B cell (primary cell): ENCODE results near the gene SSR2. TPM values are rescaled to one million over a fixed set of nuclear protein-coding genes. Genes with fewer than 3 reads are reported as not detected.

Experiments
- ATAC-seq: fragments of 200-7000 bp; cut with Tn5 transposase; one replicate; pipeline ENCODE4 v1.10.0; 2021; ENCODE audit warnings: low read depth, mild to moderate bottlenecking, moderate number of reproducible peaks, moderate library complexity
- CTCF ChIA-PET: fragments of 350-600 bp; sonication (Branson Sonifier 250); formaldehyde crosslinking; loops from one replicate; lab custom pipeline; 2021; ENCODE audit warnings: antibody characterized with exemption, inconsistent platforms; lab: Charles Lee
- POLR2A ChIA-PET: fragments of 350-600 bp; sonication (Branson Sonifier 250); formaldehyde crosslinking; loops from one replicate; lab custom pipeline; 2021; ENCODE audit warnings: antibody characterized with exemption; lab: Charles Lee
- DNase-seq: peaks from one replicate; pipeline ENCODE4 v3.0.0; 2013
- H2AFZ ChIP-seq: 2 replicates; pipeline ENCODE4 v1.6.1; 2012; ENCODE audit warnings: mild to moderate bottlenecking, low read depth, low read length; ENCODE audit not compliant: insufficient read depth, poor library complexity, severe bottlenecking
- H3K27ac ChIP-seq, 2 donors: 1 replicate in 1 of 2; 2 replicates in 1 of 2; pipeline ENCODE4 v1.5.1; 2012 to 2013; ENCODE audit warnings: low read length in 2 of 2, mild to moderate bottlenecking in 2 of 2, moderate library complexity in 1 of 2
- H3K27me3 ChIP-seq, 4 experiments: fragments of 200-600 bp in 1 of 4; sonication (generic) in 1 of 4; replicated peaks in 1 of 4; 1 replicate in 2 of 4; 2 replicates in 2 of 4; pipeline versions ENCODE4 v1.6.1 to v1.7.0; 2013 to 2016; ENCODE audit warnings: low read length in 3 of 4, mild to moderate bottlenecking in 2 of 4, mixed read lengths in 1 of 4, moderate library complexity in 1 of 4; ENCODE audit not compliant: insufficient read depth in 4 of 4, control insufficient read depth in 3 of 4; ENCODE audit errors: control extremely low read depth in 1 of 4
- H3K36me3 ChIP-seq, 2 experiments: replicated peaks in 1 of 2; 1 replicate in 1 of 2; 2 replicates in 1 of 2; pipeline versions ENCODE4 v1.6.1 to v1.7.1; 2013; ENCODE audit warnings: low read length in 1 of 2; ENCODE audit not compliant: insufficient read depth in 2 of 2, control insufficient read depth in 1 of 2; ENCODE audit errors: control extremely low read depth in 1 of 2, extremely low read depth in 1 of 2
- H3K4me1 ChIP-seq, 2 donors: fragments of 200-600 bp in 1 of 2; sonication (generic) in 1 of 2; 1 replicate in 1 of 2; 2 replicates in 1 of 2; pipeline versions ENCODE4 v1.5.1 to v1.6.1; 2013 to 2017; ENCODE audit warnings: low read length in 2 of 2; ENCODE audit not compliant: control insufficient read depth in 2 of 2, insufficient read depth in 2 of 2
- H3K4me2 ChIP-seq: replicated peaks from 2 replicates; pipeline ENCODE3; 2012; ENCODE audit warnings: mild to moderate bottlenecking, low read depth, low read length; ENCODE audit not compliant: poor library complexity, severe bottlenecking
- H3K4me3 ChIP-seq, 5 experiments: fragments of 200-600 bp in 1 of 5; sonication (generic) in 1 of 5; 1 replicate in 3 of 5; 2 replicates in 2 of 5; pipeline versions ENCODE4 v1.5.1 to v1.7.0; 2011 to 2016; ENCODE audit warnings: low read length in 4 of 5, mild to moderate bottlenecking in 4 of 5, low read depth in 2 of 5, control low read depth in 1 of 5, moderate library complexity in 1 of 5; ENCODE audit not compliant: insufficient read depth in 1 of 5; ENCODE audit errors: control extremely low read depth in 1 of 5, extremely low read depth in 1 of 5
- H3K79me2 ChIP-seq: fragments of 200-600 bp; sonication (generic); one replicate; pipeline ENCODE4 v1.6.0; 2016; ENCODE audit warnings: low read length; ENCODE audit not compliant: control insufficient read depth, insufficient read depth
- H3K9ac ChIP-seq: fragments of 200-600 bp; sonication (generic); 2 replicates; pipeline ENCODE4 v1.6.1; 2017; ENCODE audit warnings: mild to moderate bottlenecking, low read length, moderate library complexity
- H3K9me3 ChIP-seq, 3 donors: one replicate each; pipeline versions ENCODE4 v1.6.1 to v1.7.1; 2013; ENCODE audit warnings: low read length in 2 of 3; ENCODE audit not compliant: control insufficient read depth in 2 of 3, insufficient read depth in 1 of 3; ENCODE audit errors: control extremely low read depth in 1 of 3
- H4K20me1 ChIP-seq: 2 replicates; pipeline ENCODE4 v1.6.0; 2012; ENCODE audit warnings: mild to moderate bottlenecking, low read length; ENCODE audit not compliant: insufficient read depth, control insufficient read depth, poor library complexity, severe bottlenecking
- H3K27ac Mint-ChIP-seq: one replicate; pipeline ENCODE4 v1.8.0; 2021; ENCODE audit warnings: mixed read lengths
- H3K27me3 Mint-ChIP-seq: one replicate; pipeline ENCODE4 v1.8.0; 2021; ENCODE audit warnings: mixed read lengths
- H3K4me1 Mint-ChIP-seq: one replicate; pipeline ENCODE4 v1.8.0; 2021; ENCODE audit warnings: mixed read lengths
- H3K4me3 Mint-ChIP-seq: one replicate; pipeline ENCODE4 v1.8.0; 2021; ENCODE audit warnings: mixed read lengths
- H3K9me3 Mint-ChIP-seq: one replicate; pipeline ENCODE4 v1.8.0; 2022; ENCODE audit warnings: mixed read lengths; ENCODE audit not compliant: insufficient read depth
- CTCF ChIP-seq: fragments of 200-600 bp; IDR thresholded peaks from one replicate; pipeline ENCODE4 v1.8.0; 2022; ENCODE audit warnings: antibody characterized with exemption, mild to moderate bottlenecking
- EZH2 ChIP-seq: IDR thresholded peaks from 2 replicates; pipeline ENCODE4 v1.6.1; 2012; ENCODE audit warnings: borderline replicate concordance, low read depth, mild to moderate bottlenecking, moderate library complexity, low read length; ENCODE audit not compliant: insufficient read depth, poor library complexity, severe bottlenecking
- WGBS: methylation state at CpG from one replicate; pipeline ENCODE4 v1.1.5; 2013; ENCODE audit warnings: missing lambda C conversion rate; ENCODE audit not compliant: insufficient coverage; 5-methylcytosine and 5-hydroxymethylcytosine counted together
- intact Hi-C: fragments of 100-400 bp; cut with micrococcal nuclease; formaldehyde crosslinking; loops from one replicate; pipeline ENCODE4 v1.10.0; 2022
- polyA plus RNA-seq: library from polyadenylated mRNA; depleted of rRNA; stranded (reverse); fragments of >200 nt; gene quantifications from 2 replicates; pipeline ENCODE4 v1.2.3, GENCODE V29; 2012
- total RNA-seq, 2 donors: library from RNA; stranded (reverse); fragments of 120-200 nt in 1 of 2; gene quantifications; 1 replicate in 1 of 2; 2 replicates in 1 of 2; pipeline versions ENCODE4 v1.2.3 to v1.2.4, GENCODE V29; 2013 to 2022

The SSR2 gene
- total and polyA plus RNA-seq, 2 donors (not counting 1 experiment from before 2014, with no cell fraction given) = 160 to 359 TPM

GRCh38 chr1:155975375-155976061 lies 45.2 kb downstream of the SSR2 start:
- H3K9me3 Mint-ChIP-seq = no peaks in the 10 kb centered on the region
- peak overlapping the region; percentile 95 for H3K4me3 Mint-ChIP-seq
- H3K4me1 Mint-ChIP-seq = peaks cover 80% of the 10 kb centered on the region
- Histone ChIP-seq H3K27me3 (no peaks in the 10 kb centered on the region), H3K4me3 (peak overlapping the region; percentile 71 to 93 (median 81)), H3K9me3 (no peaks in the 10 kb centered on the region), H3K36me3 (peaks cover 4 to 25% of the 10 kb centered on the region in 2 experiments), H3K27ac (peak overlapping the region; percentile 70 to 91), H2AFZ (no peak overlapping the region), H3K4me2 (peak overlapping the region; percentile 93), H3K4me1 (peaks cover 63 to 73% of the 10 kb centered on the region in 2 donors), H3K79me2 (peaks cover 99% of the 10 kb centered on the region), H3K9ac (peak overlapping the region; percentile 89), H4K20me1 (peaks cover 75% of the 10 kb centered on the region)
- ChIA-PET POLR2A (interaction anchor here (0.7 to 4.4 kb wide), 5 partner anchors 7 to 41 kb away, joined by 3 to 27 read pairs (median 5); partner anchors contain the start of gene KHDC4), CTCF (interaction anchor here (1.2 to 12.2 kb wide), 10 partner anchors 8 to 42 kb away, joined by 4 to 206 read pairs (median 10); partner anchors contain the start of genes KHDC4 and RXFP4)
- H3K27ac Mint-ChIP-seq = peak overlapping the region; percentile 94
- intact Hi-C loops = loop anchor here (5.0 kb wide), 1 partner anchor 228 kb away; no protein-coding TSS in a partner anchor
- no peak for ATAC-seq
- TF ChIP-seq EZH2 = no peak
- no peak for TF ChIP-seq CTCF
- peak; percentile 4 for DNase-seq
- WGBS = 6% methylated on average over 4 of the region's 4 CpGs
- H3K27me3 Mint-ChIP-seq = no peaks in the 10 kb centered on the region
